Endometrial microvascular endothelial cells (primary cell): ENCODE data around the gene EFCAB5. TPM values are rescaled to one million over a fixed set of nuclear protein-coding genes. Genes with fewer than 3 reads are reported as not detected.
"Not testable (repeated sequence)": the region's sequence is repeated elsewhere in the genome, so short reads cannot be mapped to it uniquely, and the experiment has no call there.

Source experiments
- in situ Hi-C: cut with HindIII; loops from 2 replicates; pipeline ENCODE4 v1.10.0; 2017; ENCODE audit warnings: low sequenced_read_pairs, low pct_unique_long_range_greater_than_20kb; ENCODE audit errors: inconsistent ontology term
- total RNA-seq: library from RNA; depleted of rRNA; stranded (reverse); fragments of >200 nt; gene quantifications from one replicate; pipeline ENCODE4 v1.2.3, GENCODE V29; 2015; ENCODE audit errors: inconsistent ontology term

EFCAB5 gene
- total RNA-seq, 1 donor from 2014 or later: not detected

GRCh38 chr17:29931231-29931932 is 10.1 kb upstream of the EFCAB5 start:
- in situ Hi-C loops: no loop called here

GRCh38 chr17:29933379-29933778 is 8.1 kb upstream of the EFCAB5 start:
- in situ Hi-C loops: no loop called here

DNA sequence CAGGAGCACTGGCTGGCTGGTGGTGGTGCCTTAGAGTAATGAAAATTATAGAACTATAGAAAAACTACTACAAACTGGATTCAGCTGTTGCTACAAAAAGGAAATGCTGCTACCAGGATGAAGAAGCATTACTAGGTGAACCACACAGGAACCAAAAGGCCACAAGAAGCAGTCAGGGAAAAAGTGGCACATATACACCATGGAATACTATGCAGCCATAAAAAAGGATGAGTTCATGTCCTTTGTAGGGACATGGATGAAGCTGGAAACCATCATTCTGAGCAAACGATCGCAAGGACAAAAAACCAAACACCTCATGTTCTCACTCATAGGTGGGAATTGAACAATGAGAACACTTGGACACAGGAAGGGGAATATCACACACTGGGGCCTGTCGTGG is 5.5 kb upstream of the EFCAB5 start:
- in situ Hi-C loops: not testable (repeated sequence)

DNA sequence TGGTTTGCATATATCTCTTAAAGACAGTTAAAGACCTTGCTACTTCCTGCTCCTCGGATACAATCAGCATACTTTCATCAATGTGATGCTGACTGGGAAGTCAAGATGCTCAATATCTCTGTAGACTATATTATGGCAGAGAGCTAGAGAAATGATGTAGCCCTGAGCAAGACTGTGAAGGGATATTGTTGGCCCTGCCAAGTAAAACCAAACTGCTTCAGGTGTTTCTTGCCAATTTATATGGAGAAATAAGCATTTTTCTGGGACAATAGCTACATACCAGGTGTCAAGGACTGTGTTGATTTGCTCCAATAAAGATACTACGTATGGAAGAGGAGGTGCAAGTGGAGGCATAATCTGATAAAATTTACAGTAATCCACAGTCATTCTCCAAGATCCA is 4.7 kb upstream of the EFCAB5 start:
- in situ Hi-C loops: no loop called here

GRCh38 chr17:29945281-29945680 is 3.8 kb downstream of the EFCAB5 start:
- in situ Hi-C loops: no loop called here

DNA sequence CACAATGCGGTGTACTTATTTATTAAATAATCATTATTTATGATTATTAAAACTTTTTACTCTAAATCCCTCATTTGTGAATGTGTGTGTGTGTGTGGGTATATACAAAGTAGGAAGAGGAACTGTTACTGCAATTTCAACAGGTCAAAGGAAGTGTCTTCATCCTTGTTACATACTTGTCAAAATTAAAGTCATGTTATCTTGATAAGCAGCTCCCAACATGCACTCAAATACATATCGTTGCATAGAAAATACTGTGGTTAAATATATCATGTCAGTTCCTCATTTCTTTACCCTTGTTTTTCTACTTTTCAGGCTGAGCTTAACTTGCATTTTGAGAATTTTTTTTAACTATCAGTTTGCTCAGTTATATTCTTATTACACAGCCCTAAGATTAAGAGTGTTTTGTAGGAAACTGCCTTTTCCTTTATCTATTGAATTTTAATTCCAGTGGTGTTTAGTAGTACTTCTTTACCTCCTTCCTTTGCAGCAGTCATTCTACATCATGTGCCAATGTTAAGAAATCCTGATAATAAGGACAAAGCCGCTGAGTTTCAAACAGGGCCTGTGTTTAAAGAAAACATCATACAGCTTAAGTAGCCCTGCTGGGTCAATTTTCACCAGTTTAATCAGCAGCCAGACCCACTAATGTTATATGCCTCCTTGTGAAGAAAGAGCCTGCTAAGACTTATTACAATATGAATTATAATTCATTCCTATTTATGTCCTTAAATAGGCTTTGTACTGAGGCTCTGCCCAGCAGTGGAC is 7.2 kb downstream of the EFCAB5 start:
- in situ Hi-C loops: no loop called here

- in situ Hi-C loops: no loop called here
These were observed 8.3 kb downstream of the EFCAB5 start for GRCh38 chr17:29949696-29950095.

DNA sequence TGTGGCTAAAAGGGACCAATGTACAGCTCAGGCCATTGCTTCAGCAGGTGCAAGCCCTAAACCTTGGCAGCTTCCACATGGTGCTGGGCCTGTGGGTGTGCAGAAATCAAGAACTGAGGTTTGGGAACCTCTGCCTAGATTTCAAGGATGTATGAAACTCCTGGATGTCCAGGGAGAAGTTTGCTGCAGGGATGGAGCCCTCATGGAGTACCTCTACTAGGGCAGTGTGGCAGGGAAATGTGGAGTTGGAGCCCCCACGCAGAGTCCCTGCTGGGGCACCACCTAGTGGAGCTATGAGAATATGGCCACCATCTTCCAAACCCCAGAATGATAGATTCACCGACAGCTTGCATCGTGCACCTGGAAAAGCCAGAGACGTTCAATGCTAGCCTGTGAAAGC is 13.0 kb downstream of the EFCAB5 start:
- in situ Hi-C loops: no loop called here

- in situ Hi-C loops: no loop called here
These were observed 14.8 kb downstream of the EFCAB5 start for GRCh38 chr17:29956225-29956624.

GRCh38 chr17:29957488-29957887 is 16.1 kb downstream of the EFCAB5 start:
- in situ Hi-C loops: not testable (repeated sequence)

GRCh38 chr17:29958947-29959657 is 17.7 kb downstream of the EFCAB5 start:
- in situ Hi-C loops: no loop called here

DNA sequence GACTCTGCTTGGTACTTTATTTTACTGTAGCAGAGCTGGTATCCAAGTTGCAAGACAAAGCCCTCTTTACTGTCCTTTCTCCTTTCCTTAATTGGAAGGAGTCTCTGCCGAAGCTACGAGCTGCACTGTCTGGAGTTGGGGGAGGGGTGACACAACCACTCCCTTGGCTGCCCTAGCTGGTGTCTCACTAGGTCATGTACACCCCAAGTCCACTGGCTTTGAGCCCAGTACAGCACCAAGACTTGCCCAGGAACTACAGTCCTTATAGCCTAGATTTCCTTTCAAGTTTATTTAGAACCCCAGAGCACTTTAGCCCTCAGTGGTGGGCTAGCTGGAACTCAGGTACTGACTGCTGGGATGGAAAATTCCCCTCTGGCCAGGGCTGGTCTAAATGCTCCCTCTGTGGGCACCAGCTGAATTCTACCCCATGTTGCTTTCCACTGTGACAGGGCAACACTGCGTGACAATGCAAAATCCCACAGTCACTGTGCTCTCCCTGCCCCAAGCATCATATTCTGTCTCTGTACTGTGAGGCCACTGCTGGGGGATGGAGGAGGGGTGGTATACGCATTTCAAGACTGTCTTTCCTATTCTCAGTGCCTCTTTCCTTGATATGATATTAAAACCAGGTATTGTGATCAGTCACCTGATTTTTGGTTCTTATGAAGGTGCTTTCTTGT is 18.4 kb downstream of the EFCAB5 start:
- in situ Hi-C loops: no loop called here

- in situ Hi-C loops: no loop called here
These were observed 21.2 kb downstream of the EFCAB5 start for GRCh38 chr17:29962656-29963055.

GRCh38 chr17:29968271-29968670 is 26.8 kb downstream of the EFCAB5 start:
- in situ Hi-C loops: no loop called here

GRCh38 chr17:29972277-29972676 is 30.8 kb downstream of the EFCAB5 start:
- in situ Hi-C loops: no loop called here

DNA sequence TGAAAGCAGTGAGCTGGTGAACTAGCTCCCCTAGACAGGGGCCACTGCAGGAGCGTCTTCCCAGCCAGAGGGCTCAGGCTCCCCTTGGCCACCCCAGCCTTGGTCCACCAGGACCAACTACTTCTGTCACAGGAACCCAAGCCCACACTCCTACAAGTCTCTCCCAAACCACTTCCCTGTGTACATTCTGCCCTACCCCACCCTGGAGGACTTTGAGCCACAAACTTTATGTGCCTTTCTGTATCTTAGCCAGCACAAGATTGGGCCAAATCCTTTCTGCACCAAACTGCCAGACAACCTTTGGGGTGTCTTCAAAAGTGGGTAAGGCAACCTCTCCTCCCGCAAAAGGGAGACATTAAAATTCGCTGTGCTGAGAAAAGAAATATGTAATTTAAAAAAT is 31.6 kb downstream of the EFCAB5 start:
- in situ Hi-C loops: no loop called here

GRCh38 chr17:29977836-29978235 is 36.4 kb downstream of the EFCAB5 start:
- in situ Hi-C loops: no loop called here

- in situ Hi-C loops: no loop called here
These were observed 38.8 kb downstream of the EFCAB5 start for GRCh38 chr17:29980261-29980660.

GRCh38 chr17:29982991-29983653 is 41.7 kb downstream of the EFCAB5 start:
- in situ Hi-C loops: no loop called here
